ENCODE results near the gene RAB12.
"Not testable (repeated sequence)": the region's sequence is repeated elsewhere in the genome, so short reads cannot be mapped to it uniquely, and the experiment has no call there.

RAB12 gene

DNA sequence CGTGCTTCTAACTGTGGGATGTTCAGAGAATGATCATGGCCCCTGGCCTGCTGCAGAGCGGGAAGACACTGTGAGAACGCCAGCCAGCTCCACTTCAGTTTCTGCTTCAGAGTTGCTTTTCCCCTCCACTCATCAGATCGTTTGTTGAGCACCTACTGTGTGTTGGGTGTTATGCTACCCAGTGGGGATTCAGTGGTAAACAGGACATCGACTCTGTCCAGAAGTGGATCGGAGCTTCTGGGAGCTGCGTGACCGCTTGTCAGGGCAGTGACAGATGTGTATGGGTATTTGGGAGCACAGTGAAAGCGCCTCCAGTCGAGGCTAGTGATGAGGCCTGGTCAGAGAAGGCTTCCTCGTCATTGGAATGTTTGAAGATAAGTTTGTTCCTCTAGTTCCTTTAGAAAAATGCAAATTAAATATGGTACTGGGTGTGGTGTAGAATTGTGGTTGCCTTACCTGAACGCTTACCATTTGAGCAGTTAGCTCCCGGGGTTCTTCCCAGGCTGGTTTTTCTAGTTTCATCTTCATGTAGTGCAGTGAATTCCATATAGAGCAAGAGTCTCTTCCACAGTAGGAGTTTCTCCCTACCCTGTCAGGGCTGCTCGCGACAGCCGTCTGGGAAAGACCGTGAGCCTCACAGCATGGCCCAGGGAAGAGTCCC is 2.8 kb downstream of the RAB12 start:
- DNase-seq, result no peak

DNA sequence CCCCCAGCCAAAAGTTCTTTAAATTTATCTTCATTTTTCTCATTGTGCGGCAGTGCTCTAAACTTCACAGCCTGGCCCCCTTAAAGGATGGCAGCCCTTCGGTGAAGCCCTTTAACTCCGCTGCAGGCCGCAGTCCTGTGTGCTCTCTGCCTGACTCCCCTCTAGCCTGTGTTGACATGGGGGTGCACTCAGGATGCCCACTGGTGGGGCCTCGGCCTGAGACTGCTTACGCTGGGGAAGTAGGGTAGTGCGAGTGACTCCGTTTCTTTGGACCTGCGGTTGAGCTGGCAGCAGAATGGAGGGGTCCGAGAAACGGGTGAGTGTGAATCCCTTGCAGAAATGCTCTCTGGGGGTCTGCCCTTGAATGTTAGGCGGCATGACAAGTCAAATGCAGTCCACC is 5.6 kb downstream of the RAB12 start:
- DNase-seq, result no peak

DNA sequence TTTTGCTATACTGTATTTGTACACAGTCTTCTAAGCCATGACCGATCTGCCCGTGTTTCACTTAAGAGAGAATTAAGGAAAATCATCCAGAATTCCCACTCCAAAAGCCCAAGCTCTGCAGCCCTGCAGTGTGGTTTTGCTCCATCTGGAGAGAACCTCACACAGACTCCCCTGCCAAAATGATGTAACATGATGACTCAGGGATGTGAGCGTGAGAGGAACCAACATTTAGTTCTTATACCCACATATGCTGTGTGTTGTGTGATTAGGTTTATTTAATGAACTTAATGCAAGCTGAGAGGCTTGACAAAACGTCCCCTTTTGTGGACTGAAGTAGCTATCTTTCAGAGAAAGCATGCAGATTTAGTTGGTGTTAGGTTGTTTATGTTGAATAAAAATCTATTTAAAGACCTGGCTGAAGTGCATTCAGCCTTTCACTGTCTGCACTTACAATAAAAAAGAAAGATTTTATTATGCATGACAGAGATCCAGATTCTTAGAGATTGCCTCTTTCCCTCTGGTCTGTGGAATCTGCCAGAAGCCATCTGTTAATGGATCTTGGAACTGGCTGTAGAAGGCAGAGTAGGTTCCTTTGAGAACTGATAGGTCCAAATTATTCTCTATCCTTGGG is 6.3 kb downstream of the RAB12 start:
- peak in 1 of 14 donors; percentile 78 for DNase-seq

DNA sequence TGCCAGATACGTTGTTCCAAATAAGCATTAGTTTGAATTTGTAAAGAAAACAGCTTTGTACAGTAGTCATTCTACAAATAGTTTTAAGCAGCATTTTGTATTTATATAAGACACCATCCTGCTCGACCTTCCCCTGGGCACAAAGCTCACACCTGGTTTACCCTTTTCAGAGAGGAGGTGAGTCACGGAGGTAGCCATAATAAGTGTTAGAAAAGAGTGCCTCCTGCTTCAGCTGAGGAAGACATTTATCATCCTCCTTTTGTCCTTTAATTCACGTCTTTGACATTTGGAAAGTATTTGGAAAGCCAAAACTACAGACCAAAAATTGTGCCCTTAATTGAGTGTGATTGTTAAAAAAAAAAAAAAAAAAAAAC is 6.8 kb downstream of the RAB12 start:
- DNase-seq, result no peak

DNA sequence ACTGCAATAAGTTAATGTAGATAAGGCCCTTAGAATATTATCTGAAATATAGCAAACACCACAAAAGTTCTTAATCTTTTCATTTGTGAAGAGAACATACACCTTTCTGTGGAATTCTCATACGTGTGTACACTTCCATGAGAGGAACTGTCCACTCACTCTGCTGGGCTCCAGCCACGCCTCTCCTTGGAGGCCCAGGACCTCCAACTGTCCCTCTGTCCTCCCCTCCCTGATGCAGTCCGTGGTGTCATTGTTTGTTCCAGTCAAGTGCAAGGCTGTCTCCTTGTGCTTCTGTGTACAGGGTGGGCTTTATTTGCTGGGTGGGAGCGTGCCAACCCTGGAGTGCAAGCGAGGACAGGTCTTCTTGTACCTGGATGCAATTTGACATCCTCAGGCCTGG is 8.7 kb downstream of the RAB12 start:
- DNase-seq, result no peak

DNA sequence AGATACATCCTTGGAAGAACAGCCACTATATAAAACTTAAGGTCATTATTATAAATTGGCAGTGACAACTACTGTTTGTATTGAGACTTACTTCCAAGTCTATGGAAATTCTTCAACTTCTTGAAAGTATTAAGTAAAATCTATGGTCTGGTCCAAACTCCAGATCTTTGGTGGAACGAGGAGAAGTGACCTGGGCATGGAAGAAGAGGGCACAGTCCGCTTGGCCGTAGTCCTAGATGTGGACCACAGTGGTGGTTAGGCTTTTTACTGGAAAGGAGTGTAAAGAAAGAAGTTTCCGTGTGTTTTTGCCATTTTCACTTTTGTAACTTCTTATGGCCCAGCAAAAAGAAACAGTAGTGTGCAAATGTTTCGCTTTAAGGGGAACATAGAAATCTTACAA is 9.8 kb downstream of the RAB12 start:
- DNase-seq, result no peak

DNA sequence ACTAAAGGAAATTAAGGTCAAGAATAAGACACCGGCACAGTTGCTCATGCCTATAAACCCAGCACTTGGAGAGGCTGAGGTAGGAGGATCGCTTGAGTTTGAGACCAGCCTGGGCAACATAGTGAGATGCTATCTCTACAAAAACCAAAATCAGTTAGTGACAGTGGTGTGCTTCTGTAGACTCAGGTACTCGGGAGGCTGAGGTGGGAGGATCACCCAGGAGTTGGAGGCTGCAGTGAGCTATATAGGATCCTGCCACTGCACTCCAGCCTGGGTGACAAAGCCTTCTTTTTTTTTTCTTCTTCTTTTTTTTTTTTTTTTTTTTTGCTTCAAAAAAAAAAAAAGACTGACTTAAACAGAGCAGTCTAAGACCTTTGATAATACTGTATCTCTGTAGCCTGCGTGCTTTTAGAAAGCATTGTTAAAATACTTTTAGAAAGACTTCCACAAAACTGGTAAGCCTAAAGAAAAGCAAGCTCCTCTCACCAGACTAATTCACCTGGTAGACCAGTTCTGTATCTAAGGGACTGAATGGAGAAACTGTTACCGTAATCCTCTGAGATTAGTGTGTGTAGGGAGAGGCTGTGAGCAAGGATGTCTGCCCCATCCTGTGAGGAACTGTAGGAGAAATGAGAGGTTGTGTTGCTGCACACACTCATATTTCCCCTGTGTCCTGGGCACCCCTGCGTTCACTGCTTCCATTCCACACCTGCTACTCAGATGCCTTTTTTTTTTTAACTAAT is 10.8 kb downstream of the RAB12 start:
- DNase-seq, result no peak

DNA sequence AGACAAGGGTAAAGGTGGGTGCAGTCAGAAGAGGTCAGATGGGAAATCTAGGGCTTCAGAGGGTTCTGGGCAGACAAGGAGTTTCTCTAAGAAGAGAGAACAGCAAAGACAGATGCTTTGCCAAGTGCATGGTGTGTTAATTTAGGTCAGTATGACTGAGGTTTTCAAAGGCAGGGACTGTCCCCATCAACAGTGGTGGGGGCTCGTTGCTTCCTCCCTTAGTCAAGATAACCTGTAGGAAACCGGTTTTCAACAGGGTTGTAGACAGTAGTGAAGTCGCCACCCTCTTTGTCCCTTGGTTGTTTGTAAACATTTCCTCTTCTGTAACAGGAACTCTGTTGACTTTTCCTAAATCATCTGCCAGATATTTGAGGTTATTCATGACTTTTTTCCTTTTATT is 11.6 kb downstream of the RAB12 start:
- DNase-seq, result no peak

DNA sequence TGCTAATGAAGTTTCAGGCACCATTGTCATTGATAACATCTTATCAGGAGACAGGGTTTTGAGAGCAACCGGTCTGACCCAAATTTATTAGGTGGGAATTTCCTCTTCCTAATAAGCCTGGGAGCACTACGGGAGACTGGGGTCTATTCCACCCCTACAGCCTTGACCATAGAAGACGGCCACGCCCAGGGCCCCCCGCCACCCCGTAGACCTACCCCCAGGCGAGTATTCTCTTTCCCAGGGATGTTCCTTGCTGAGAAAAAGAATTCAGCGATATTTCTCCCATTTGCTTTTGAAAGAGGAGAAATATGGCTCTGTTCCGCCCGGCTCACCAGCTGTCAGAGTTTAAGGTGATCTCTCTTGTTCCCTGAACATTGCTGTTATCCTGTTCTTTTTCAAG is 13.4 kb downstream of the RAB12 start:
- not testable (repeated sequence) for DNase-seq

DNA sequence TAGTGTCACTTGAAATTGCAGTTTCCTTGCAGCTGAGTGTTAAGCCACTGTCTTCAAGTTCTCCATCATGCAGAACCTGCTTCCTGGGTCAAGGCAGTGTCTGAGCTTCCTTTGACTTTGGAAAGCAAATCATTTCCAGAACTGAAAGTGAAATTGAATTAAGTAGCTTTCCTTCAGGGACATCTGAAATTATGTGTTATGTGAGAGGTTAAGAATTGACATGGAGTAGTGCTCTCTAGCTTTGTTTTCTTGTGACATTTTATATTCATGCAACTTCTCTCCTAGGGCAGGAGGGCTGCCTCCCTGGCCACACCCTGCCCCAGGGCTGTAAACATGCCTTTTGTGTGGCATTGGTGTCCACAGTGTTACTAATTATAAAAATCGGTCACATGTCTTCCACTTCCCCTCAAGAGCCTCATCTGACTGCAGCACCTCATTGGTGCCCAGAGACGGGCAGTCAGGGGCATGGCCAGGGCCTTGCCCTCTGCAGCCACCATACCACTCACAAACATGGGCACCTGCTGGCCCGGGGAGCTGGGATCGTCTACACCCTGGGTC is 14.4 kb downstream of the RAB12 start:
- peak in 3 of 14 donors; percentile 10 to 45 (median 23) for DNase-seq

DNA sequence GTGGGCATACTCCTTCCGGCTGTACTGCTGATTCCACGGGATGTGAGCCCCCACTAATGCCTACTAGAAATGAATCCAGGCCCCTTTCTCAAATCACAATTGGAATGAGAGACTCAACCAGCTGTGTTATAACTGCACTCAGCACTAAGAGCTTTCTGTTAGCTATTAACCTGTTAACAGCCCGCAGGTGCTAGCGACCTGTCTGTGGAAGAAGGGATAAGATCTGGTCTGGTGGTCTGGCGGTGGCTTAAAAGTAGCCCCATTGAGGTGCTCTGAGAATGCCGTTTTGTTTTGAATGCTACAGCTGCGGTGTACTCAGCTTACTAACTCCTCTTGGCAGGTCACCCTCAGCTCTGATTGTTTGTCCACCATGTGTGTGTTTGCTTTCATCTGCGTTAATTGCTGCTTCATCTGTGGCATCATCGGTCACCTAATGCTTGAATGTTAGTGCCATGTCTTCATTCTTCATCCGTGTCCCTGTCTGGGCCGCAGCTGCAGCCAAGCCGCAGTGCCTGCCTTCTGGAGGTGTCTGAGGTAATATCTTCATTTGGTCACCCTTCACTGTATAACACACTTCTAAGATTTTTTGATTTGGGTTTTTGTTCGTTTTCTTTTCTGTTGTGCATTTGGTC is 16.3 kb downstream of the RAB12 start:
- peak in 2 of 14 donors; percentile 8 to 59 for DNase-seq

DNA sequence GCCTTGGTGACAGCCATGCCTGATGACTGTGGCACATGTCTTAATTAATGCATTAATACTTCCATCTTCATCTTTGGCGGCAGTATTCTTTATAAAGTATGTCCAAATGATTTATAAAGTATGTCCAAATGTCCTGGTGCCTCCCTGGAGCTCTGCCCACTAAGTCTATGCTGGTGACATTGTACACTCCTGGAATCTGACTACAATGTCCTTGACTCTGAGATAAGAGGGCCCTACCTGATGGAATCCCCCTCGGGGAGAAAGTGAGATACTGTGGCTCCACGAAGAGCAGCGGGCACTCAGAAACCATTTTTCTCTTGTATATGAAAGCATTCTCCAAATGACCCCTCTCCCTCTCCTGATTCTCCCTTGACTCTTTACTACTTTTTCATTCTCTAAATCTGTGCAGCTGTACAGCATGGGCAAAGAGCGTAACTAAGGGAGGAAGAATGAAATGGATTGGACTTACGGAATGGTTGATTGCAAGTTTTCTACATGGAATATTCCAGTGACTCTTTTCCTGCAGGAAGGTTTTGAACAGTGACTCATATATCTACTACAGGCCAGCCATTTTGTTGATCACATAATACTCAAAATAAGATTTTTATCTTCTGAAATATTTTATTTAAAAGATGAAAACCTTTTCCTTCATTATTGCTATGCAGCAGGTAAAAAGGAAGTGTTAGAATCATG is 17.3 kb downstream of the RAB12 start:
- peak in 1 of 14 donors; percentile 18 for DNase-seq

DNA sequence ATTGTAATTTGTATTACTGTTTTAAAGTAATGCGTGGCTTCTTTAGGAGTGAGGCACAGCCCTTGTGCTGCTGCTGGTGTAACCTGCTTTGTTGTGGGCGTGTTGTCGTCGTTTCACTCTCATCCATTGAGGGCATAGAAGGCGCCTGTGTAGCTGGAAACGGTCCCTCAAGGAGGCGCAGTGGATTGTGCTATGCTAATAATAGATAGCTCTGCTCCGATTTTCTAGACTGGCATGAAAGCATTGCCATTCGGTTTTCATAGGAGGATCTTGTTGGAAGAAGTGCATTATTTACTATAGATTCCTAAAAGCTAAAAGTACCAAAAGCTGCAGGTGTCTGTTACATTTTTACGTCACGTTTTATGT is 17.9 kb downstream of the RAB12 start:
- peak in 3 of 14 donors; percentile 11 to 72 (median 19) for DNase-seq

DNA sequence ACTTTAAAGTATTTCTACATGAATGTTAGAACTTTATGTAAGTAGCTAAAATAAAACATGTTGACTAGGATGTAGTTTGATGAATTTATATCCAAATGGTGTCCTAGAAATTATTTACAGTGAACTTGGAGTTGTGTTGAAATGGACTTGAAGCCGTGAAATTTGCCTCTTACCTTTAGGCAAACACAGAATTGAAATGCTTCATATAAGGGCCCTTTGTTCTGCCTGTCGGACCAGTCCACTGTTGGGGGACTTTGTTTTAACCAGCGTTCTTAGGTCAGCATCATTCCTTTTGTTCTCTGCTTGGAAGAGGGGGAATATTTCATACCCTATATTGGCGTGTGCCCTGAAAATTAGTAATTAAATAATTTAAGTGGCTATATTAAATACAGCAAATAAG is 18.3 kb downstream of the RAB12 start:
- DNase-seq, result no peak

DNA sequence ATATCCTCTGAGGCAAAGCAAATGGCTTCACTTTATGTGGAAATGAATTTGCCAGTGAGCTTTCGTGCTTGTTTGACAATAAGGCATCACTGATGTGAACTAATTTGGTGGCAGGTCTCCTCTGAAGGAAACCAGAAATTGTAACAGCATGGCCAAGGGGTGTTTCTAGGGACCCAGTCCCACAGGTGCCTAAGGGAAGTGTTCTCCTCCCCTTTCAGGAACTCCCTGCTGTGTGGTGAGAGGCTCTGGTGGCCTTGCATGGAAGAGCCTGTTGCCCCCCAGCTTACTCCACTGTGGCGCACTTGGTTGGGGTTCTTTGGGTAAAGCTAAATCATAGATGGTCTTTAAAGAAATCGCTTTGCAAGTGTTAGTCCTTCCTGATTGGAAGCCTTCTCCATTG is 20.4 kb downstream of the RAB12 start:
- no peak for DNase-seq

DNA sequence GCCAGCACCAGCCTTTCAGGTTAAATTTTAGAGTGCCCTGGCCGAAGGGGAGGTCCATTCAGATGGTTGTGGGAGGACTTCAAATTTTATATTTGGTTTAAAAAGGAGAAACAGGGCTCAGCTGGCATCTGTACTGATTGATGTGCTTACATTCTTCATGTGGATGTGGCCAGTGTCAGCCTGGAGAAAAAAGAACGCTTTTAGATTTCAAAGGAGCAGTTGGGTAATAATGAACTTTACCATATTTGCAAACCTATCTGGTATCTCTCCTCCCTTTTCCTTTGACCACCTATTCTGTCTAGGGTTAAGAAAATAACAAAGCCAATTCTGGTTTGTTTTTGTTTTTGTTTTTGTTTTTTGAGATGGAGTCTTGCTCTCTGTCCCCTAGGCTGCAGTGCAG is 21.3 kb downstream of the RAB12 start:
- DNase-seq, result no peak

DNA sequence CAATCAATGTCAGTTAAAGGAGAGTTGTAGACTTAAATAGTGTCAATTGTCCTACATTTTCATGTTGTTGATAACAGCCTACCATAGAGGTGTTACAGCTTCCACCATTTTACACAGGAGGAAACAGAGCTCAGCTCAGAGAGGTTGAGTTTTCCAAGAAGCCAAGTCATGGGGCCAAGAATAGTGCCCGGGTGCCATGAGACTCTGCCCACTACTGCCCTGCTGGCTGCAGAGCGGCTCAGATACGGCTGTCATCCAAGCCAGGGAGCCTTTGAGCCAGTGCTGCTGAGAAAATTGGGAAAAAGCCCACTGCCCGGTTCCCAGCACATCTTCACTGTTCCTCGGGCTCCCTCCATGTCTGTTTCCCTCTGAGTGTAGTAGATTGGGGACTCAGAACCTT is 22.0 kb downstream of the RAB12 start:
- peak in 1 of 14 donors; percentile 14 for DNase-seq

DNA sequence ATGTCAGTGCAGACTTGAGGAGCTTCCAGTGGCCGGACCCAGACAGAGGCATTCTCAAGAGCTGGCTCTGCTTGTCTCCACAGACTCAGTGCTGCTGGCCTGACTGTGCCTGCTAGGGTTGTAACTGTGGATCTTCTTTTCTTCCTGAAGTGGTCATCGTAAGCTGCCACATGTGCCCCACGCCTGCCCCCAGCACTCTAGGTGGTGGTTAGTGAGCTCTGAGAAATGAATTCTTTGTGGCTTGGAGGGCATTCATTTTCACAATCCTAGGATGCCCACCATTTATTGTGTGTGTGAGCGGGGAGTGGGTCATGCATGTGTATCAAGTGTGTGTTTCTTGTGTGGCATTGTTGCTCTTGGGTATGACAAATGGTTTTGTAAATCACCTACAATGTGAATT is 23.1 kb downstream of the RAB12 start:
- no peak for DNase-seq

DNA sequence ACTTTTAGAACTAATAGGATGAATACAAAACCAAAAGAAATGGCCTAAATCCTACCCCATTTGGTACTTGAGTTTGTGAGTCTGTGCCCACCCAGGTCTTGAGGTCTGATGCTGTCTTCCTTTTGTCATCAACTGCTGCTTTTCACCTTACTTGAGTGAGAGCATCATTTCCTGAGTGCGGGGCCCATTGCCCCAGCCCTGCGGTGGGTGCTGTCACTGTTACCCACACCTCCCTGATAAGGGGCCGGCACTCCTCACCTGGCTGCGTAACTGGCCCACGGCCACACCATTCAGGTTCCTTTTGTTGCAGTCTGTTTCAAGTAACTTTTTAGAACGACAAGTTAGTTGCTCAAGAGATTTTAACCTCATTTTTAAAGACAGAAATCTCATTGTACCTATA is 25.3 kb downstream of the RAB12 start:
- no peak for DNase-seq

DNA sequence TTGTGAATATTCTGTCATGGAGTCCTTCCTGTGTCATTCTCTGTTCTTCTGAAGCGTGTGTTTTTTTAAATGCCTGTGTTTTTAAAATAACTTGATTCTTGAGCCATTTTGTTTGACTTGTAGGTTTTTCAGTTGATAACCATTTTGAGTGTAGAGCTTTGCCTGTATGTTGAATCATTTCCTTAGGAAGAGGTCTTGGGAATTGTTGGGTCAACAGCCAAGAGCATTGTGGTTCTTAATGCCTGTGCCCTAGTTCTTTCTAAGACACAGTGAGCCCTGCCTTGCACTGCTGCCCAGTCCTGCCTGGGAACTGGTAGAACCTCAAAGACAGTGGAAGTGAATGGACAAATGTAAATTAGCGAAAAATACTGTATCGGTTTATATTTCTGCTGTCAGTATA is 25.9 kb downstream of the RAB12 start:
- DNase-seq, result peak in 1 of 14 donors; percentile 13

DNA sequence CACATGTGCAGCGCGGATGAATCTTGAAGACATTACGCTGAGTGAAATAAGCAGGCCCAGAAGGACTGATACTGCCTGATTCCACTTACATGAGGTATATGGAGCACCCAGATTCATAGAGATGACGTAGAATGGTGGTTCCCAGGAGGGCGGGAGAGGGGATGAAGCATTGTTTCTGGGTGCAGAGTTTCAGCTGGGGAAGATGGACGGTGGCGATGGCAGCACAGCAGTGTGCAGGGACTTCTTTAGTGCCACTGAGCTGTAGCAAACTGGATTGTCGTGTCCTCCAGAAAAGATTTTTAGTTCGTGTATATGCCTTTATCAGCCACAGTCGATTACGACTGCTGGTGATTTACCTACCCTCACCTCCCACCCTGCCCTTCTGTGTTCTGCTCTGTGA is 30.5 kb downstream of the RAB12 start:
- DNase-seq, result no peak

DNA sequence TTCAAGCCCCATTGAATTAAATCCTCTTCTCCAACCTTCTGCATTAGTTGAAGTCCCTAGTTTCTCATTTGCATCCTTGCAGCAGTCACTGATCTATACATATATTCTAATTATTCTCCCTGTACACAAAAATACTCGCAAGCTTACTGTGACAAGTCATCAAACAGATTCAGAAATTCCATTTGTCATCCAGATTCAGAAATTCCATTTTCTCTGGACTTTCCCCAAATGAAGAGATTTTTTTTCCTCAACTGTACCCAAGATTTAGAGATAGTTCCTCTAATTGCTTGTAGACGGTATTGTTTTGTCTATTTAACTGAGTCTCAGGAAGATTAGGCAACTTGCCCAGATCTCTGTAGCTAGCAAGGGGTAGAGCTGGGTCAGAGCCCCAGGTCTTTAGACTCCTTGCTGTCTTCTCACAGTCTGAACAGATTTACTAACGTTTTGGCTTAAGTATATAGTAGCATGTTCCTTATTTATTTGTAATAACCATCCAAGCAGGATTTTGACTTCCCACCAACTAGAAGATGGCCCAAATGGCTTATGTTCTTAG is 34.2 kb downstream of the RAB12 start:
- no peak for DNase-seq

All from C1 segment of cervical spinal cord (tissue), 14 donors.